ENCODE measurements around the gene ALG12.

The ALG12 gene

DNA sequence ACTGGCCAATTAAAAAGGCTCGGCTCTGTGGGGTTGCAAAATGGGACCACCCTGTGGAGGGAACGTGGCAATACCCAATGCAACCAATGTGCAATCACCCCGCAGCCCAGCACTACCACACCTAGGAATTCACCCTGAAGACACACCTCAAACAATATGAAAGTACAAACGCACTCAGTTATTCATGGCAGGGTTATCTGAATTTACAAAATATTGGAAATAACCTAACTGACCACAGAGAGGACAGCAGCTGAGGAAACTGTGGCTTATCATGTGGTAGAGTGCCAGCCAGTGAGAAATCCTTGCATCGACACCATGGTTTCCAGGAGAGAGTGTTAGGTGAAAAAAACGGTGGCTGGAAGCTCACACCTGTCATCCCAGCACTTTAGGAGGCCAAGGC, 18.7 kb downstream of the ALG12 start:
- H3K36me3 ChIP-seq (ENCODE audit: control insufficient read depth, insufficient read depth, low read length, severe bottlenecking) = peaks cover 32% of the 10 kb centered on the region
- DNase-seq (ENCODE audit: low read depth) = no peak
- no peaks in the 10 kb centered on the region for H3K9me3 ChIP-seq (ENCODE audit: control insufficient read depth, low read length)
- no peaks in the 10 kb centered on the region for H3K27me3 ChIP-seq (replicated peaks; ENCODE audit: control insufficient read depth, insufficient read depth, low read length)
- no peak overlapping the region for H3K4me3 ChIP-seq (ENCODE audit: low read length)
- H3K4me1 ChIP-seq (ENCODE audit: control insufficient read depth, insufficient read depth, low read length) = no peaks in the 10 kb centered on the region
- no peak overlapping the region for H3K9ac ChIP-seq (ENCODE audit: low read length)

DNA sequence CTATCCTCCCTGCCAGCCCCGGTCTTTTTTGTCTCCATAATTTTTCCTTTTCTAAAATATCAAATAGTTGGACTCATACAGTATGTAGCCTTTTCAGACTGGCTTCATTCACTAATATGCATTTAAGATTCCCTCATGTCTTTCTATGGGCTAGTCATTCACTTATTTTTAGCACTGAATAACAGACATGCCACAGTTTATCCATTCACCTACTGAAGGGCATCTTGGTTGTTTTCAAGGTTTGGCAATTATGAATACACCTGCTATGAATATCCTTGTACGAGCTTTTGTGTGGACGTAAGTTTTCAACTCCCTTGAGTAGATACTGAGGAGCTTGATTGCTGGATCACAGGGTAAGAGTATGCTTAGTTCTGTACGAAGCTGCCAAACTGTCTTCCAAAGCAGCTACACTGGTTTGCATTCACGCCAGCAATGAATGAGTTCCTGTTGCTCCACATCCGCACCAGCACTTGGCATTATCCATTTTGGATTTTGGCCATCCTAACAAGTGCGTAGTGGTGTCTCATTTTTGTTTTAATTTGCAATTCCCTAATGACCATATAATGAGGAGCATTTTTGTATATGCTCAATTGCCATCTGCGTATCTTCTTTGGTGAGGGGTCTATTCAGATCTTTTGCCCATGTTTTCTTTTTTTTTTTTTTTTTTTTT, 21.1 kb downstream of the ALG12 start:
- Histone ChIP-seq H3K4me1 (ENCODE audit: control insufficient read depth, insufficient read depth, low read length) (no peaks in the 10 kb centered on the region), H3K36me3 (ENCODE audit: control insufficient read depth, insufficient read depth, low read length, severe bottlenecking) (peaks cover 22% of the 10 kb centered on the region), H3K4me3 (ENCODE audit: low read length) (no peak overlapping the region), H3K9ac (ENCODE audit: low read length) (no peak overlapping the region), H3K9me3 (ENCODE audit: control insufficient read depth, low read length) (no peaks in the 10 kb centered on the region), H3K27me3 (replicated peaks; ENCODE audit: control insufficient read depth, insufficient read depth, low read length) (no peaks in the 10 kb centered on the region)
- no peak for DNase-seq (ENCODE audit: low read depth)

GRCh38 chr22:49896201-49896600, 22.0 kb downstream of the ALG12 start:
- no peak for DNase-seq (ENCODE audit: low read depth)
- no peak overlapping the region for H3K9ac ChIP-seq (ENCODE audit: low read length)

GRCh38 chr22:49894322-49895054, 23.8 kb downstream of the ALG12 start:
- Histone ChIP-seq H3K9ac (ENCODE audit: low read length) (no peak overlapping the region), H3K27me3 (replicated peaks; ENCODE audit: control insufficient read depth, insufficient read depth, low read length) (no peaks in the 10 kb centered on the region), H3K4me1 (ENCODE audit: control insufficient read depth, insufficient read depth, low read length) (no peaks in the 10 kb centered on the region), H3K36me3 (ENCODE audit: control insufficient read depth, insufficient read depth, low read length, severe bottlenecking) (peaks cover 22% of the 10 kb centered on the region), H3K9me3 (ENCODE audit: control insufficient read depth, low read length) (no peaks in the 10 kb centered on the region), H3K4me3 (ENCODE audit: low read length) (no peak overlapping the region)
- no peak for DNase-seq (ENCODE audit: low read depth)

More at GRCh38 chr22:49896201-49896600, 22.0 kb downstream of the ALG12 start:
- Histone ChIP-seq H3K36me3 (ENCODE audit: control insufficient read depth, insufficient read depth, low read length, severe bottlenecking) (peaks cover 19% of the 10 kb centered on the region), H3K9me3 (ENCODE audit: control insufficient read depth, low read length) (no peaks in the 10 kb centered on the region), H3K4me1 (ENCODE audit: control insufficient read depth, insufficient read depth, low read length) (no peaks in the 10 kb centered on the region), H3K4me3 (ENCODE audit: low read length) (no peak overlapping the region), H3K27me3 (replicated peaks; ENCODE audit: control insufficient read depth, insufficient read depth, low read length) (no peaks in the 10 kb centered on the region)

- Histone ChIP-seq H3K4me3 (ENCODE audit: low read length) (no peak overlapping the region), H3K9ac (ENCODE audit: low read length) (no peak overlapping the region), H3K4me1 (ENCODE audit: control insufficient read depth, insufficient read depth, low read length) (no peaks in the 10 kb centered on the region), H3K27me3 (replicated peaks; ENCODE audit: control insufficient read depth, insufficient read depth, low read length) (no peaks in the 10 kb centered on the region), H3K9me3 (ENCODE audit: control insufficient read depth, low read length) (no peaks in the 10 kb centered on the region), H3K36me3 (ENCODE audit: control insufficient read depth, insufficient read depth, low read length, severe bottlenecking) (peaks cover 34% of the 10 kb centered on the region)
- DNase-seq (ENCODE audit: low read depth) = no peak
Measured at GRCh38 chr22:49893025-49893424, 25.2 kb downstream of the ALG12 start.

GRCh38 chr22:49892226-49892899, 25.9 kb downstream of the ALG12 start:
- Histone ChIP-seq H3K4me1 (ENCODE audit: control insufficient read depth, insufficient read depth, low read length) (no peaks in the 10 kb centered on the region), H3K9me3 (ENCODE audit: control insufficient read depth, low read length) (no peaks in the 10 kb centered on the region), H3K27me3 (replicated peaks; ENCODE audit: control insufficient read depth, insufficient read depth, low read length) (no peaks in the 10 kb centered on the region), H3K9ac (ENCODE audit: low read length) (no peak overlapping the region), H3K36me3 (ENCODE audit: control insufficient read depth, insufficient read depth, low read length, severe bottlenecking) (peaks cover 40% of the 10 kb centered on the region), H3K4me3 (ENCODE audit: low read length) (no peak overlapping the region)
- DNase-seq (ENCODE audit: low read depth) = no peak

- H3K27me3 ChIP-seq (replicated peaks; ENCODE audit: control insufficient read depth, insufficient read depth, low read length) = no peaks in the 10 kb centered on the region
- H3K36me3 ChIP-seq (ENCODE audit: control insufficient read depth, insufficient read depth, low read length, severe bottlenecking) = peaks cover 68% of the 10 kb centered on the region
- H3K9ac ChIP-seq (ENCODE audit: low read length) = no peak overlapping the region
- H3K4me3 ChIP-seq (ENCODE audit: low read length) = no peak overlapping the region
- no peaks in the 10 kb centered on the region for H3K4me1 ChIP-seq (ENCODE audit: control insufficient read depth, insufficient read depth, low read length)
- DNase-seq (ENCODE audit: low read depth) = no peak
- H3K9me3 ChIP-seq (ENCODE audit: control insufficient read depth, low read length) = no peaks in the 10 kb centered on the region
Measured at GRCh38 chr22:49889071-49889470, 29.2 kb downstream of the ALG12 start.

DNA sequence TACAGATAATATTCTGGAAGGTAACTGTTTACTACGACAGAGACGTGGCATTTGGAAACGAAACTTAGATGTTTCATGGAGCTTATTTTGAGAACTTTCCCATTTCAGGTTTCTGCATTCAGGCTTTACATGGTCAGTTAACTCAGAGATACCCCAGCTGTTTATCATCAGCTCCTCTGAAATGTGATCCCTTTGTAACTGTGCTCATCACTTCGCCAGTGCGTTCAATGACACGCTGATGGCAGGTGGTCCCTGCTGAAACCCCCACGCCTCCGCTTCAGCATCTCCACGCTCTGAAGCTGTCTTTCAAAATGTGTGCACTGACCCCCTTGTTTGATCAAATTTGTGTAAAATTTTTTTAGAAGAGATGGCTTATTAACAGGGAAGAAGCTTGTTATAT, 30.5 kb downstream of the ALG12 start:
- no peaks in the 10 kb centered on the region for H3K27me3 ChIP-seq (replicated peaks; ENCODE audit: control insufficient read depth, insufficient read depth, low read length)
- H3K9me3 ChIP-seq (ENCODE audit: control insufficient read depth, low read length) = no peaks in the 10 kb centered on the region
- no peaks in the 10 kb centered on the region for H3K4me1 ChIP-seq (ENCODE audit: control insufficient read depth, insufficient read depth, low read length)
- DNase-seq (ENCODE audit: low read depth) = no peak
- no peak overlapping the region for H3K9ac ChIP-seq (ENCODE audit: low read length)
- peaks cover 71% of the 10 kb centered on the region for H3K36me3 ChIP-seq (ENCODE audit: control insufficient read depth, insufficient read depth, low read length, severe bottlenecking)
- no peak overlapping the region for H3K4me3 ChIP-seq (ENCODE audit: low read length)

GRCh38 chr22:49887064-49887451, 31.2 kb downstream of the ALG12 start:
- no peak overlapping the region for H3K4me3 ChIP-seq (ENCODE audit: low read length)
- DNase-seq (ENCODE audit: low read depth) = no peak
- no peaks in the 10 kb centered on the region for H3K9me3 ChIP-seq (ENCODE audit: control insufficient read depth, low read length)
- no peaks in the 10 kb centered on the region for H3K27me3 ChIP-seq (replicated peaks; ENCODE audit: control insufficient read depth, insufficient read depth, low read length)
- H3K9ac ChIP-seq (ENCODE audit: low read length) = no peak overlapping the region
- H3K36me3 ChIP-seq (ENCODE audit: control insufficient read depth, insufficient read depth, low read length, severe bottlenecking) = peaks cover 68% of the 10 kb centered on the region
- H3K4me1 ChIP-seq (ENCODE audit: control insufficient read depth, insufficient read depth, low read length) = no peaks in the 10 kb centered on the region

GRCh38 chr22:49886346-49887063, 31.7 kb downstream of the ALG12 start:
- H3K27me3 ChIP-seq (replicated peaks; ENCODE audit: control insufficient read depth, insufficient read depth, low read length) = no peaks in the 10 kb centered on the region
- no peak for DNase-seq (ENCODE audit: low read depth)
- no peaks in the 10 kb centered on the region for H3K4me1 ChIP-seq (ENCODE audit: control insufficient read depth, insufficient read depth, low read length)
- H3K36me3 ChIP-seq (ENCODE audit: control insufficient read depth, insufficient read depth, low read length, severe bottlenecking) = peaks cover 66% of the 10 kb centered on the region
- H3K4me3 ChIP-seq (ENCODE audit: low read length) = no peak overlapping the region
- no peaks in the 10 kb centered on the region for H3K9me3 ChIP-seq (ENCODE audit: control insufficient read depth, low read length)
- H3K9ac ChIP-seq (ENCODE audit: low read length) = no peak overlapping the region

GRCh38 chr22:49885881-49886280, 32.4 kb downstream of the ALG12 start:
- Histone ChIP-seq H3K4me1 (ENCODE audit: control insufficient read depth, insufficient read depth, low read length) (no peaks in the 10 kb centered on the region), H3K4me3 (ENCODE audit: low read length) (no peak overlapping the region), H3K27me3 (replicated peaks; ENCODE audit: control insufficient read depth, insufficient read depth, low read length) (no peaks in the 10 kb centered on the region), H3K36me3 (ENCODE audit: control insufficient read depth, insufficient read depth, low read length, severe bottlenecking) (peaks cover 60% of the 10 kb centered on the region), H3K9me3 (ENCODE audit: control insufficient read depth, low read length) (no peaks in the 10 kb centered on the region), H3K9ac (ENCODE audit: low read length) (no peak overlapping the region)
- DNase-seq (ENCODE audit: low read depth) = no peak

Measured in adipocyte (in vitro differentiated cells).